Measurements from ENCODE around the gene TXNDC12.

Gene TXNDC12

GRCh38 chr1:51990478-51990965, 64.5 kb downstream of the TXNDC12 start, which contains the start of gene RAB3B:
RAB3B (minus strand) TSS chr1:51990700; CDS start chr1:51977117, 13,583 bp downstream.
- DNase-seq: peak; percentile 56 to 79

GRCh38 chr1:51989582-51990477, 65.2 kb downstream of the TXNDC12 start:
- no peak for DNase-seq

DNA sequence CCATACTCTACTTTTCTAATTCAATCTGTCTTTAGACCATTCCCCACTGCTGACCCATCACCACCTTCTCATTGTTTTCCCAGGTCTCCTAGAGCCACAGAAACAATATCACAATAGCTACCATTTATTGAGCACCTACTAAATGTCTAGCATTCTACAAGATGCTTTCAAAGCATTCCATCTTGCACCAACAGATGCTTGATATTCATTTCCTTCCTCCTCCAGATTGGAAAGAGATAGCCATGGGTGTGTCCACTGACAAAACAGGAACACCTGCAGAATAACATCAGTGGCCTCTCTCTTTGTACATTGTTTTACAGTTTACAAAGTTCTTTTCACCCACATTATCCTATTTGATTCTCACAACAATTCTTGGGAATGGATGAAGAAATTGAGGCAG, 66.7 kb downstream of the TXNDC12 start:
- no peak for DNase-seq

DNA sequence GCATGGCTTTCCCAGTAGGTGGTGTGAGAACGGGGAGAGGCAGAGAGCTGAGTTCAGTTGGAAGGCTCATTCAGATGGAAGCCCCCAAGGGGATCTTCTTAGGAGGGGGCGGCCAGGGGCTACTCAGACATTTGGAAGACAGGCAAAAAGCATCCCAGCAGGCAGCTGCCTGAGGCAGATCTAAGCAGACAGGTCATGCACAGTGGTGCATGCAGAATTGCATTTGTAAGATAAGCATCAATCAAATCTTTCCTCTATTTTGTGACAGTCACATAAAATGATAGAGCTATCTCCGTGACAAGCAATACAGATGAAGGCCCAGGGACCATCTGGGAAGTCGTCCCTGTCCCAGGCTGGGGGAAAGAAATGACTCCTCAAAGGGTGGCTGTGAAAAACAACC, 68.3 kb downstream of the TXNDC12 start:
- no peak for DNase-seq

GRCh38 chr1:51982161-51982560, 72.8 kb downstream of the TXNDC12 start:
- no peak for DNase-seq

DNA sequence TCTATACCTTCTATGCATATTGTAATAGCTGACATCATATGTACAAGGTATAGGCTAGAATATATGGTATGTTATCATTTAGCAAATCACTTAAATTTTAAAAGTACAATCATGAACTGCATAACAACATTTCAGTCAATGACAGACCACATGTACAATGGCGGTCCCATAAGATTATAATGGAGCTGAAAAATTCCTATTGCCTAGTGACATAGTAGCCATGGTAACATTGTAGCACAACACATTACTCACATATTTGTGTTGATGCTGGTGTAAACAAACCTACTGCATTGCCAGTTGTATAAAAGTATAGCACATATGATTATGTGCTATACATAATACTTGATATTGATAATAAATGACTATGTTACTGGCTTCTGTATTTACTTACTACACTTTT, 73.4 kb downstream of the TXNDC12 start:
- DNase-seq: no peak

GRCh38 chr1:51978099-51978498, 76.9 kb downstream of the TXNDC12 start:
- DNase-seq: no peak

DNA sequence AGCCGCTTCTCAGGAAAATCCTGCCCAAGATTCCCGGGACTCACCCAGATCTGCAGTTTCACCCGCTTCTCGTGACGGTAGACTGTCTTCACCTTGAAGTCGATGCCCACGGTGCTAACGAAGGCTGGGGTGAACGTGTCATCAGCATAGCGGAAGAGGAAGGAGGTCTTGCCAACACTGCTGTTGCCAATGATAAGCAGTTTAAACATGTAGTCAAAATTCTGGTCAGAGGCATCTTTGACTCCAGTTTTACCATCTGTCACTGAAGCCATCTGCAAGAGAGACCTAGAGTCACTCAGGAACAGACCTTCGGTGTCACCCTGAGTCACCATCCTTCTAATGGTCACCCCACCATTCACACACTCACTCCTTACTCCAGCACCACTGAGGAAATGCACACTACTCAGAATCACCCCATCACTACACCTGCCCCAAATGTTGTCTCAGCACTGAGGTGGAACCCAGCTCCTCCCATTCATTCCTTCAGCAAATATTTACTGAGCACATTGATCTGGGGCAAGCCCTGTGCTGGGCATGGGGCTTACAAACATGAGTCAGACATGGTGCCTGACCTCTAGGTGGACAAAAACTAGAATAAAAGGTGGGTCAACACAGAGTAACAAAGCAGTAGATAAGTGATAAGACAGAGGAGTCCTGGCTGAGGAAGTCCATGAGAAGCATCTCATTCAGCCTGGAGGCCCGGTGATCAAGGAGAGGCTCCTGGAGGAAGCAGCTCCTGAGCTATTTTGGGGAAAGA, 78.0 kb downstream of the TXNDC12 start:
- DNase-seq: no peak

GRCh38 chr1:51973587-51974474, 81.2 kb downstream of the TXNDC12 start:
- DNase-seq: peak; percentile 46 to 57
